OCI-LY1 (cell line): ENCODE measurements around the gene GPR171.

Experiments
- H2AFZ ChIP-seq: fragments of 200-600 bp; sonication (generic), shearing (Covaris generic); 2 replicates; pipeline ENCODE4 v1.6.0; 2014; ENCODE audit warnings: antibody characterized with exemption, mild to moderate bottlenecking, low read length
- H3F3A ChIP-seq: fragments of 200-600 bp; sonication (generic), shearing (Covaris generic); 2 replicates; pipeline ENCODE4 v1.6.0; 2014; ENCODE audit warnings: mild to moderate bottlenecking, antibody characterized with exemption, low read length, moderate library complexity; ENCODE audit not compliant: insufficient read depth
- H3K27ac ChIP-seq: fragments of 200-600 bp; sonication (generic); 2 replicates; pipeline ENCODE4 v1.5.1; 2014; ENCODE audit warnings: low read length, mixed run types, mild to moderate bottlenecking, low read depth; ENCODE audit not compliant: poor library complexity, severe bottlenecking
- H3K27me3 ChIP-seq: fragments of 200-600 bp; sonication (generic); 2 replicates; pipeline ENCODE4 v1.6.0; 2014; ENCODE audit warnings: antibody characterized with exemption, mild to moderate bottlenecking, low read length, moderate library complexity; ENCODE audit not compliant: insufficient read depth
- H3K36me3 ChIP-seq: fragments of 200-600 bp; sonication (generic); 2 replicates; pipeline ENCODE4 v1.6.1; 2014; ENCODE audit warnings: mild to moderate bottlenecking, antibody characterized with exemption, low read length, moderate library complexity, mixed read lengths; ENCODE audit not compliant: insufficient read depth
- H3K4me1 ChIP-seq: fragments of 200-600 bp; sonication (generic); 2 replicates; pipeline ENCODE4 v1.5.1; 2014; ENCODE audit warnings: mild to moderate bottlenecking, low read length, moderate library complexity; ENCODE audit not compliant: insufficient read depth, severe bottlenecking
- H3K4me2 ChIP-seq: fragments of 200-600 bp; sonication (generic), shearing (Covaris generic); 2 replicates; pipeline ENCODE4 v1.6.1; 2014; ENCODE audit warnings: low read length
- H3K4me3 ChIP-seq: fragments of 200-600 bp; sonication (generic); 2 replicates; pipeline ENCODE4 v1.5.1; 2014; ENCODE audit warnings: low read length, low read depth, mild to moderate bottlenecking, mixed read lengths; ENCODE audit not compliant: poor library complexity, severe bottlenecking
- H3K79me2 ChIP-seq: fragments of 200-600 bp; shearing (Covaris generic); 2 replicates; pipeline ENCODE4 v1.6.1; 2016; ENCODE audit warnings: mixed run types, low read length, mixed read lengths; ENCODE audit not compliant: insufficient read depth
- H3K9ac ChIP-seq: fragments of 200-600 bp; sonication (generic), shearing (Covaris generic); 2 replicates; pipeline ENCODE4 v1.6.1; 2014; ENCODE audit warnings: mild to moderate bottlenecking, low read length, mixed read lengths
- H3K9me2 ChIP-seq: fragments of 200-600 bp; sonication (generic), shearing (Covaris generic); 2 replicates; pipeline ENCODE4 v1.6.1; 2014; ENCODE audit warnings: low read depth, mild to moderate bottlenecking, low read length, mixed read lengths
- H3K9me3 ChIP-seq: fragments of 200-600 bp; shearing (Covaris generic); 2 replicates; pipeline ENCODE4 v1.6.1; 2014; ENCODE audit warnings: low read length, mixed read lengths
- H4K20me1 ChIP-seq: fragments of 200-600 bp; sonication (generic), shearing (Covaris generic); 2 replicates; pipeline ENCODE4 v1.6.0; 2016; ENCODE audit warnings: mild to moderate bottlenecking, low read length; ENCODE audit not compliant: insufficient read depth
- CTCF ChIP-seq: fragments of 200-600 bp; sonication (generic), shearing (Covaris generic); IDR thresholded peaks from 2 replicates; pipeline ENCODE4 v1.5.1; 2017; ENCODE audit warnings: mild to moderate bottlenecking, antibody characterized with exemption, low read length, moderate library complexity, mixed read lengths
- EZH2 ChIP-seq: fragments of 200-600 bp; sonication (generic), shearing (Covaris generic); IDR thresholded peaks from 2 replicates; pipeline ENCODE4 v1.8.0; 2017; ENCODE audit warnings: borderline replicate concordance, mixed run types, mild to moderate bottlenecking, antibody characterized with exemption, low read length, moderate library complexity, mixed read lengths

Gene GPR171

GRCh38 chr3:151218136-151218535, 15.1 kb upstream of the GPR171 start:
- Histone ChIP-seq H3K9me3 (0 out of 2 replicates have a peak, but pooled peaks cover 3% of the 10 kb centered on the region), H3F3A (no peaks in the 10 kb centered on the region), H3K4me3 (no peak overlapping the region), H3K9me2 (no peaks in the 10 kb centered on the region), H4K20me1 (no peaks in the 10 kb centered on the region), H3K27me3 (no peaks in the 10 kb centered on the region), H3K4me2 (no peak overlapping the region), H2AFZ (no peak overlapping the region), H3K36me3 (no peaks in the 10 kb centered on the region), H3K4me1 (no peaks in the 10 kb centered on the region), H3K79me2 (no peaks in the 10 kb centered on the region), H3K9ac (no peak overlapping the region), H3K27ac (no peak overlapping the region)
- TF ChIP-seq EZH2 (no peak), CTCF (no peak)

GRCh38 chr3:151216641-151217607, 13.9 kb upstream of the GPR171 start:
- Histone ChIP-seq H4K20me1 (no peaks in the 10 kb centered on the region), H3K4me1 (no peaks in the 10 kb centered on the region), H3K4me2 (no peak overlapping the region), H3K9ac (no peak overlapping the region), H3F3A (no peaks in the 10 kb centered on the region), H3K4me3 (no peak overlapping the region), H3K27me3 (no peaks in the 10 kb centered on the region), H3K9me3 (0 out of 2 replicates have a peak, but pooled peaks cover 3% of the 10 kb centered on the region), H3K79me2 (no peaks in the 10 kb centered on the region), H3K9me2 (no peaks in the 10 kb centered on the region), H3K27ac (no peak overlapping the region), H3K36me3 (no peaks in the 10 kb centered on the region), H2AFZ (no peak overlapping the region)
- TF ChIP-seq CTCF (no peak), EZH2 (no peak)

GRCh38 chr3:151214459-151214858, 11.4 kb upstream of the GPR171 start:
- Histone ChIP-seq H3K9me3 (no peaks in the 10 kb centered on the region), H3K4me2 (no peak overlapping the region), H2AFZ (no peak overlapping the region), H3K27me3 (no peaks in the 10 kb centered on the region), H4K20me1 (no peaks in the 10 kb centered on the region), H3K36me3 (no peaks in the 10 kb centered on the region), H3K4me3 (no peak overlapping the region), H3K9me2 (no peaks in the 10 kb centered on the region), H3K79me2 (no peaks in the 10 kb centered on the region), H3K9ac (no peak overlapping the region), H3F3A (no peaks in the 10 kb centered on the region), H3K4me1 (peaks cover 12% of the 10 kb centered on the region), H3K27ac (no peak overlapping the region)
- no peak for TF ChIP-seq CTCF
- no peak for TF ChIP-seq EZH2
